Stimulated activated naive CD8-positive, alpha-beta T cell treated with anti-CD3 and anti-CD28 coated beads, Interleukin-15, amount 100 ng/mL, for 72 hours (primary cell): Measurements from ENCODE around the gene DNMT3B.
"Not testable (repeated sequence)": the region's sequence is repeated elsewhere in the genome, so short reads cannot be mapped to it uniquely, and the experiment has no call there.

Source experiments
- ATAC-seq: fragments of 150-1000 bp; cut with Tn5 transposase; 2 replicates; pipeline ENCODE4 v1.10.0; 2021; ENCODE audit warnings: mild to moderate bottlenecking, moderate library complexity
- DNase-seq, 2 donors: peaks; one replicate each; pipeline ENCODE4 v3.0.0; 2021 to 2022
- H3K27ac Mint-ChIP-seq, 2 donors: one replicate each; pipeline ENCODE4 v1.8.0; 2022; ENCODE audit warnings: mild to moderate bottlenecking in 2 of 2, mixed read lengths in 2 of 2, moderate library complexity in 2 of 2
- H3K27me3 Mint-ChIP-seq: one replicate; pipeline ENCODE4 v1.8.0; 2022; ENCODE audit warnings: mixed read lengths
- H3K4me1 Mint-ChIP-seq: one replicate; pipeline ENCODE4 v1.8.0; 2022; ENCODE audit warnings: mild to moderate bottlenecking, mixed read lengths
- H3K4me3 Mint-ChIP-seq, 2 donors: one replicate each; pipeline ENCODE4 v1.8.0; 2022; ENCODE audit warnings: mild to moderate bottlenecking in 2 of 2, mixed read lengths in 2 of 2, moderate library complexity in 1 of 2
- H3K9me3 Mint-ChIP-seq, 2 donors: one replicate each; pipeline ENCODE4 v1.8.0; 2022; ENCODE audit warnings: mixed read lengths in 2 of 2

Gene DNMT3B

GRCh38 chr20:32751702-32752457 is 10.3 kb upstream of the DNMT3B start:
- Mint-ChIP-seq H3K4me3 (no peak overlapping the region), H3K9me3 (no peaks in the 10 kb centered on the region), H3K4me1 (peaks cover 10% of the 10 kb centered on the region), H3K27me3 (no peaks in the 10 kb centered on the region), H3K27ac (no peak overlapping the region)
- no peak for ATAC-seq
- DNase-seq = no peak

GRCh38 chr20:32752458-32753250 is 9.5 kb upstream of the DNMT3B start:
- peaks cover 10% of the 10 kb centered on the region for H3K4me1 Mint-ChIP-seq
- ATAC-seq (no peak), DNase-seq (no peak)
- H3K4me3 Mint-ChIP-seq = no peak overlapping the region
- no peaks in the 10 kb centered on the region for H3K27me3 Mint-ChIP-seq
- no peaks in the 10 kb centered on the region for H3K9me3 Mint-ChIP-seq
- H3K27ac Mint-ChIP-seq = peak overlapping the region in 1 of 2 donors; percentile 82

DNA sequence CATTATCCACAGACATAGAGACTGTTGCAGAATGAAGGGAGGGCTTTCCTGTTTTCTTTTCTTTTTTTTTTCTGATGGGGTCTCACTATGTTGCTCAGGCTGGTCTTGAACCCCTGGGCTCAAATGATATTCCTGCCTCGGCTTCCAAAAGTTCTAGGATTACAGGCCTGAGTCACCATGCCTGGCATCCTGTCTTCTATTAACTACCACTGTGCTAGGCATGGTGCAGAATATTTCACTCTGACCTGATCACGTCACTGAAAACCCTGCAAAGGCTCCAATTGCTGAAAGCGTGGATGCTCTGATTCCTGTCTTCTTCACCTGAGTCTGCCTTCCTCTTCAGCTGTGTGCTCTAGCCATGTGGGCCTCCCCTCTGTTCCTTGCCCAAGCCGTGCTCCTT is 8.5 kb upstream of the DNMT3B start:
- Mint-ChIP-seq H3K27me3 (no peaks in the 10 kb centered on the region), H3K4me3 (no peak overlapping the region), H3K27ac (no peak overlapping the region), H3K4me1 (peaks cover 10% of the 10 kb centered on the region), H3K9me3 (no peaks in the 10 kb centered on the region)
- no peak for ATAC-seq
- DNase-seq = no peak

GRCh38 chr20:32756156-32756555 is 6.0 kb upstream of the DNMT3B start:
- no peak for DNase-seq
- H3K27me3 Mint-ChIP-seq = peaks cover 6% of the 10 kb centered on the region
- no peaks in the 10 kb centered on the region for H3K9me3 Mint-ChIP-seq
- H3K27ac Mint-ChIP-seq = no peak overlapping the region
- H3K4me3 Mint-ChIP-seq = no peak overlapping the region
- ATAC-seq = no peak
- H3K4me1 Mint-ChIP-seq = peaks cover 12% of the 10 kb centered on the region

DNA sequence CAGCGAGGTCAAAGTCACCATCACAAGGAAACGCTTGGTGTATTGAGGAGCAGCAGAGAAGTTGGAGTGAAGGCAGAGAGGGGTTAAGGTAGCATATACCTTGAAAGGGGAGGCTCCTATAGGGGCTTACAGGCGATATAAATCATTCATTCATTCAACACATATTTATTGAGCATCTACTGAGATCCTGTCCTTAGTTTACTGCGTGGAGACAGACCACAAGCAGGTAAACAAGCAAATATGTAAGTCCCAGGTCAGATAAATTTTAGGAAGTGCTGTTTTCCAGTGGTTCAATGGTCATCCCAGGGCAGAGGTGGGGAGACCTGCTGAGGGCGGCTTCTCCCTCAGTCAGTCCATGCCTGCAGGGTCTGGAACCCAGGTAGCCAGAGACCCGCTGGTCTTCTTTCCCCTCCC is 761 bp upstream of the DNMT3B start:
- no peaks in the 10 kb centered on the region for H3K9me3 Mint-ChIP-seq
- peak overlapping the region; percentile 88 to 93 for H3K27ac Mint-ChIP-seq
- DNase-seq (no peak), ATAC-seq (no peak)
- peak overlapping the region; percentile 86 to 94 for H3K4me3 Mint-ChIP-seq
- peaks cover 27% of the 10 kb centered on the region for H3K27me3 Mint-ChIP-seq
- H3K4me1 Mint-ChIP-seq = peaks cover 31% of the 10 kb centered on the region

DNA sequence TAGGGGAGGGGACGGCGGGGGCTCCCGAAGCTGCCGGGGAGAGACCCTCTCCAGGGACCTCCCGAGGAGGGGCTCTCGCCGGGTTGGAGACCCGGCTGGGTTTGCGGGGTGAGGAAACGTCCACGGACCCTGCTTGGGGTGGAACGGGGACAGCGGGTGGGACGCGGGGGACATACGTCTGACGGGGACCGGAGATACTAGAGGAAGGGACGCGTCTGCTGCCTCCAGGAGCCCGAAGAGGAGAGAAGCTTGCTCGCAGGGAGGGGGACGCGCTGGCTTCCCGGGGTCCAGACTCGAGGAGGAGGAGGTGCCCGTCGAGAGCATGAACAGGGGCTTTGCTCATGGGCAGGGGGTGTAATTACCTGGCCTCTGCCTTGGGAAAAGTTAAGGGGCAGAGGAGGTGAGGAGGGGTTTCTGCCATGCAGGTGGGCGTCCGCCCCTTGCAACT is 593 bp downstream of the DNMT3B start:
- Mint-ChIP-seq H3K27ac (peak overlapping the region; percentile 65 to 90), H3K27me3 (peaks cover 27% of the 10 kb centered on the region), H3K4me1 (peaks cover 31% of the 10 kb centered on the region), H3K4me3 (peak overlapping the region; percentile 88 to 93), H3K9me3 (no peaks in the 10 kb centered on the region)
- peak in 1 of 2 donors; percentile 36 for DNase-seq
- peak; percentile 53 for ATAC-seq

- H3K27me3 Mint-ChIP-seq = peaks cover 27% of the 10 kb centered on the region
- ATAC-seq = peak; percentile 36
These were observed 1.2 kb downstream of the DNMT3B start for GRCh38 chr20:32763202-32764004.

GRCh38 chr20:32764005-32764960 is 2.1 kb downstream of the DNMT3B start:
- Mint-ChIP-seq H3K27ac (no peak overlapping the region), H3K27me3 (peaks cover 27% of the 10 kb centered on the region), H3K4me3 (no peak overlapping the region), H3K9me3 (no peaks in the 10 kb centered on the region), H3K4me1 (peaks cover 31% of the 10 kb centered on the region)
- no peak for DNase-seq
- ATAC-seq = no peak

More at GRCh38 chr20:32763202-32764004, 1.2 kb downstream of the DNMT3B start:
- DNase-seq = no peak
- Mint-ChIP-seq H3K4me1 (peaks cover 31% of the 10 kb centered on the region), H3K4me3 (peak overlapping the region; percentile 88 to 93), H3K27ac (peak overlapping the region in 1 of 2 donors; percentile 90), H3K9me3 (no peaks in the 10 kb centered on the region)

DNA sequence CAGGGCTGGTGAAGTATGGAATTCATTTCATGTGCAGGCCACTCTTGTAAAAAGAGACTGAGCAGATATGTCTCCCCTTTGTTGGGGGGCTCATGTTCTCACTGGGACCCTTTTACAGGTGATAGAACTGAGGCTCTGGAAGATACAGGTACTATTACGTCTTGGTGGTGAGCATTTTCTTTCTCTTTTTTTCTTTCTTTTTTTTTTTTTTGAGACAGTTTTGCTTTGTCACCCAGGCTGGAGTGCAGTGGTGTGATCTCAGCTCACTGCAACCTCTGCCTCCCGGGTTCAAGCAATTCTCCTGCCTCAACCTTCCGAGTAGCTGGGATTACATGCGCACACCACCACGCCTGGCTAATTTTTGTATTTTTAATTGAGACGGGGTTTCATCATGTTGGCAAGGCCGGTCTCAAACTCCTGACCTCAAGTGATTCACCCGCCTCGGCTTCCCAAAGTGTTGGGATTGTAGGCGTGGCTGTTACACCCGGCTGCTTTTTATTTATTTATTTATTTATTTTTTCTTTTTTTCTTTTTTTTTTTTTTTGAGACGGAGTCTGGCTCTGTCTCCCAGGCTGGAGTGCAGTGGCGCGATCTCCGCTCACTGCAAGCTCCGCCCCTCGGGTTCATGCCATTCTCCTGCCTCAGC is 3.2 kb downstream of the DNMT3B start:
- not testable (repeated sequence) for DNase-seq, H3K9me3 Mint-ChIP-seq, ATAC-seq, H3K4me3 Mint-ChIP-seq, H3K27ac Mint-ChIP-seq
- H3K27me3 Mint-ChIP-seq = peaks cover 27% of the 10 kb centered on the region
- H3K4me1 Mint-ChIP-seq = peaks cover 31% of the 10 kb centered on the region

- Mint-ChIP-seq H3K4me1 (peaks cover 39% of the 10 kb centered on the region), H3K27me3 (peaks cover 13% of the 10 kb centered on the region), H3K27ac (no peak overlapping the region), H3K4me3 (no peak overlapping the region), H3K9me3 (no peaks in the 10 kb centered on the region)
- no peak for ATAC-seq
- no peak for DNase-seq
These were observed 5.4 kb downstream of the DNMT3B start for GRCh38 chr20:32767418-32768198.

GRCh38 chr20:32772046-32772445 is 9.9 kb downstream of the DNMT3B start:
- no peak for ATAC-seq
- Mint-ChIP-seq H3K27me3 (no peaks in the 10 kb centered on the region), H3K4me3 (no peak overlapping the region), H3K27ac (no peak overlapping the region), H3K4me1 (peaks cover 39% of the 10 kb centered on the region), H3K9me3 (no peaks in the 10 kb centered on the region)
- DNase-seq = no peak

GRCh38 chr20:32773223-32773622 is 11.0 kb downstream of the DNMT3B start:
- ATAC-seq (no peak), DNase-seq (no peak)
- Mint-ChIP-seq H3K9me3 (no peaks in the 10 kb centered on the region), H3K4me3 (no peak overlapping the region), H3K4me1 (peaks cover 47% of the 10 kb centered on the region), H3K27me3 (no peaks in the 10 kb centered on the region), H3K27ac (peak overlapping the region in 1 of 2 donors; percentile 27)

DNA sequence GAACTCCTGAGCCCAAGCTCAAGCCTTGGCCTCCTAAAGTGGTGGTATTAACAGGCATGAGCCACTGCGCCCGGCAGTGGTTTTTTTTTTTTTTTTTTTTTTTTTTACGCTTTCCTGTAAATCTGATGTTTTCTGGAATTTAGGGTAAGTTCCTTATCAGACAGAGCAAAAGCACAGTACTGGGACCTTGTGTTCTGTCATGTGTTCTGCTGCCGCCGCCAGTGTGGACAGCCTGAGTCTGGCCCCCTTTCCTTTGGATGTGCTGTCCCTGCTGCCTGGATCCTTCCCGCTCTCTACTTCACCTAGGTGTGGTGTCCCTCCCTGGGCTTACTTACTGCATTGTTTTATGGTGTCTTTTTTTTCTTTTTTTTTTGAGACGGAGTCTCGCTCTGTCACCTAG is 11.7 kb downstream of the DNMT3B start:
- Mint-ChIP-seq H3K4me3 (no peak overlapping the region), H3K9me3 (no peaks in the 10 kb centered on the region)

More for the DNA sequence above, 11.7 kb downstream of the DNMT3B start:
- ATAC-seq (no peak), DNase-seq (no peak)
- Mint-ChIP-seq H3K27me3 (no peaks in the 10 kb centered on the region), H3K27ac (no peak overlapping the region), H3K4me1 (peaks cover 53% of the 10 kb centered on the region)
